IMR-90 (cell line): ENCODE data around the gene XPNPEP2. TPM values are rescaled to one million over a fixed set of nuclear protein-coding genes. Genes with fewer than 3 reads are reported as not detected.

ENCODE experiments used
- ATAC-seq: fragments of 200-7000 bp; cut with Tn5 transposase; 2 replicates; pipeline ENCODE4 v1.9.1; 2020; ENCODE audit warnings: low read depth, mild to moderate bottlenecking, moderate library complexity
- BruUV-seq: library from RNA; stranded (reverse); fragments of 400-500 nt; replicated peaks from 2 replicates; lab custom pipeline; 2021; lab: Mats Ljungman, UMichigan
- CTCF ChIA-PET: fragments of 300-600 bp; formaldehyde crosslinking; extraction: SDS; loops from one replicate; lab custom pipeline; 2021; ENCODE audit warnings: antibody characterized with exemption; lab: Yijun Ruan, JAX
- POLR2A ChIA-PET: fragments of 300-600 bp; sonication (Branson Sonifier 250); formaldehyde crosslinking; loops from one replicate; lab custom pipeline; 2022; ENCODE audit warnings: antibody characterized with exemption; ENCODE audit not compliant: unreplicated experiment; lab: Charles Lee
- DNase-seq: peaks from one replicate; pipeline ENCODE4 v3.0.0; 2013
- H2AFZ ChIP-seq: replicated peaks from 2 replicates; pipeline ENCODE3; 2013; ENCODE audit warnings: low read length, mild to moderate bottlenecking; ENCODE audit not compliant: poor library complexity
- H2AK5ac ChIP-seq: 2 replicates; pipeline ENCODE4 v1.6.1; 2013; ENCODE audit warnings: low read depth, low read length, inconsistent platforms
- H2AK9ac ChIP-seq: replicated peaks from 2 replicates; pipeline ENCODE3; 2013; ENCODE audit warnings: mild to moderate bottlenecking, low read depth, low read length, moderate library complexity; ENCODE audit not compliant: poor library complexity
- H2BK120ac ChIP-seq: 2 replicates; pipeline ENCODE4 v1.6.1; 2013; ENCODE audit warnings: low read depth, low read length, inconsistent platforms
- H2BK15ac ChIP-seq: 3 replicates; pipeline ENCODE4 v1.6.1; 2013; ENCODE audit warnings: low read depth, low read length, inconsistent platforms
- H2BK20ac ChIP-seq: 2 replicates; pipeline ENCODE4 v1.6.1; 2013; ENCODE audit warnings: low read depth, mild to moderate bottlenecking, inconsistent platforms, low read length, moderate library complexity
- H2BK5ac ChIP-seq: 2 replicates; pipeline ENCODE4 v1.6.1; 2013; ENCODE audit warnings: mild to moderate bottlenecking, low read depth, low read length, inconsistent platforms; ENCODE audit not compliant: poor library complexity, severe bottlenecking
- H3K14ac ChIP-seq: replicated peaks from 2 replicates; pipeline ENCODE4 v1.6.1; 2013; ENCODE audit warnings: low read depth, low read length, inconsistent platforms
- H3K18ac ChIP-seq: 2 replicates; pipeline ENCODE4 v1.6.1; 2013; ENCODE audit warnings: low read depth, low read length, control low read depth
- H3K23ac ChIP-seq: 2 replicates; pipeline ENCODE4 v1.6.1; 2013; ENCODE audit warnings: low read depth, low read length, inconsistent platforms
- H3K27ac ChIP-seq: 2 replicates; pipeline ENCODE4 v1.5.1; 2013; ENCODE audit warnings: mild to moderate bottlenecking, control low read depth, low read length; ENCODE audit not compliant: insufficient read depth
- H3K27me3 ChIP-seq: 2 replicates; pipeline ENCODE4 v1.6.1; 2013; ENCODE audit warnings: low read length; ENCODE audit not compliant: control insufficient read depth, insufficient read depth
- H3K36me3 ChIP-seq: 2 replicates; pipeline ENCODE4 v1.6.1; 2013; ENCODE audit warnings: low read length, mixed read lengths; ENCODE audit not compliant: control insufficient read depth, insufficient read depth
- H3K4ac ChIP-seq: 2 replicates; pipeline ENCODE4 v1.6.1; 2013; ENCODE audit warnings: low read depth, low read length, inconsistent platforms
- H3K4me1 ChIP-seq: 2 replicates; pipeline ENCODE4 v1.6.1; 2013; ENCODE audit warnings: low read length, mixed read lengths; ENCODE audit not compliant: control insufficient read depth, insufficient read depth
- H3K4me2 ChIP-seq: 2 replicates; pipeline ENCODE4 v1.6.1; 2013; ENCODE audit warnings: low read depth, mild to moderate bottlenecking, control low read depth, low read length, moderate library complexity
- H3K4me3 ChIP-seq: 2 replicates; pipeline ENCODE4 v1.5.1; 2013; ENCODE audit warnings: low read depth, mild to moderate bottlenecking, control low read depth, low read length, moderate library complexity; ENCODE audit not compliant: insufficient read depth
- H3K56ac ChIP-seq: 2 replicates; pipeline ENCODE4 v1.6.1; 2013; ENCODE audit warnings: low read length, inconsistent platforms; ENCODE audit not compliant: insufficient read depth; ENCODE audit errors: extremely low read depth
- H3K79me1 ChIP-seq, 2 experiments: 2 replicates each; pipeline ENCODE4 v1.6.1; 2013; ENCODE audit warnings: low read length in 2 of 2, inconsistent platforms in 1 of 2, low read depth in 1 of 2
- H3K9ac ChIP-seq: 2 replicates; pipeline ENCODE4 v1.6.1; 2013; ENCODE audit warnings: low read depth, low read length, control low read depth
- H3K9me1 ChIP-seq: 2 replicates; pipeline ENCODE4 v1.6.1; 2013; ENCODE audit warnings: low read length, inconsistent platforms; ENCODE audit not compliant: insufficient read depth
- H3K9me3 ChIP-seq: 2 replicates; pipeline ENCODE4 v1.6.1; 2013; ENCODE audit warnings: low read length; ENCODE audit not compliant: control insufficient read depth, insufficient read depth
- H4K20me1 ChIP-seq: 2 replicates; pipeline ENCODE4 v1.6.1; 2013; ENCODE audit warnings: low read length, inconsistent platforms; ENCODE audit not compliant: insufficient read depth
- H4K5ac ChIP-seq: 2 replicates; pipeline ENCODE4 v1.6.1; 2013; ENCODE audit warnings: mild to moderate bottlenecking, low read depth, low read length, control low read depth
- H4K8ac ChIP-seq, 2 experiments: 2 replicates each; pipeline ENCODE4 v1.6.1; 2013; ENCODE audit warnings: low read depth in 2 of 2, low read length in 2 of 2, control low read depth in 1 of 2, inconsistent platforms in 1 of 2
- H4K91ac ChIP-seq: 2 replicates; pipeline ENCODE4 v1.6.1; 2013; ENCODE audit warnings: low read depth, low read length, inconsistent platforms; ENCODE audit not compliant: insufficient read depth
- BHLHE40 ChIP-seq: fragments of 150-350 bp; IDR thresholded peaks from 2 replicates; pipeline ENCODE4 v1.6.1; 2016; ENCODE audit warnings: mild to moderate bottlenecking, low read depth, low read length
- CEBPB ChIP-seq: IDR thresholded peaks from 2 replicates; pipeline ENCODE4 v1.6.1; 2012; ENCODE audit warnings: low read depth, low read length, improper control_type of control experiment
- CHD1 ChIP-seq: IDR thresholded peaks from 2 replicates; pipeline ENCODE4 v1.6.1; 2012; ENCODE audit warnings: low read depth, low read length, improper control_type of control experiment
- CTCF ChIP-seq: conservative IDR thresholded peaks from 2 replicates; pipeline ENCODE4 v1.5.1; 2012; ENCODE audit warnings: mild to moderate bottlenecking, low read depth, low read length, improper control_type of control experiment
- ELK1 ChIP-seq: fragments of 150-350 bp; IDR thresholded peaks from 2 replicates; pipeline ENCODE4 v1.6.1; 2016; ENCODE audit warnings: low read depth, mild to moderate bottlenecking, low read length, moderate library complexity, borderline replicate concordance
- FOS ChIP-seq: fragments of 150-350 bp; IDR thresholded peaks from 2 replicates; pipeline ENCODE4 v1.6.1; 2016; ENCODE audit warnings: low read depth, low read length
- MAFK ChIP-seq: IDR thresholded peaks from 2 replicates; pipeline ENCODE4 v1.6.1; 2012; ENCODE audit warnings: low read depth, low read length, improper control_type of control experiment
- MAZ ChIP-seq: IDR thresholded peaks from 2 replicates; pipeline ENCODE4 v1.6.1; 2012; ENCODE audit warnings: low read depth, mild to moderate bottlenecking, low read length, improper control_type of control experiment, moderate library complexity, borderline replicate concordance
- NFE2L2 ChIP-seq: fragments of 150-350 bp; IDR thresholded peaks from 2 replicates; pipeline ENCODE4 v1.6.1; 2016; ENCODE audit warnings: low read depth, mild to moderate bottlenecking, low read length
- POLR2A ChIP-seq: IDR thresholded peaks from 2 replicates; pipeline ENCODE4 v1.6.1; 2012; ENCODE audit warnings: mild to moderate bottlenecking, low read depth, low read length
- RAD21 ChIP-seq: IDR thresholded peaks from 2 replicates; pipeline ENCODE4 v1.6.1; 2012; ENCODE audit warnings: low read length, improper control_type of control experiment
- RFX5 ChIP-seq: IDR thresholded peaks from 2 replicates; pipeline ENCODE4 v1.8.0; 2012; ENCODE audit warnings: low read depth, mild to moderate bottlenecking, low read length, moderate library complexity
- SMC3 ChIP-seq: fragments of 150-350 bp; IDR thresholded peaks from 2 replicates; pipeline ENCODE4 v1.6.1; 2016; ENCODE audit warnings: low read depth, mild to moderate bottlenecking, antibody characterized with exemption, low read length, moderate library complexity
- USF2 ChIP-seq: fragments of 150-350 bp; IDR thresholded peaks from 2 replicates; pipeline ENCODE4 v1.6.1; 2017; ENCODE audit warnings: mild to moderate bottlenecking, antibody characterized with exemption, low read length, low read depth
- WGBS, 2 experiments: methylation state at CpG; one replicate each; pipeline versions ENCODE4 v1.1.5 to v1.1.7; 2013; ENCODE audit warnings: missing lambda C conversion rate in 2 of 2; ENCODE audit not compliant: insufficient read length in 1 of 2; ENCODE audit errors: extremely low coverage in 2 of 2; 5-methylcytosine and 5-hydroxymethylcytosine counted together
- dilution Hi-C: fragments of 300-500 bp; cut with HindIII; formaldehyde crosslinking; loops from one replicate; pipeline ENCODE4 v1.14.3; 2018; ENCODE audit warnings: low sequenced_read_pairs; ENCODE audit not compliant: unreplicated experiment
- in situ Hi-C: fragments of 300-500 bp; cut with MboI; formaldehyde crosslinking; loops from 3 replicates; pipeline ENCODE4 v1.14.3; 2019; ENCODE audit warnings: low sequenced_read_pairs, inconsistent platforms, mixed read lengths
- intact Hi-C: fragments of 100-400 bp; cut with micrococcal nuclease; formaldehyde crosslinking; loops from 2 replicates; pipeline ENCODE4 v1.10.0; 2022
- polyA plus RNA-seq, 3 experiments: library from polyadenylated mRNA; depleted of rRNA; stranded (reverse); fragments of >200 nt; gene quantifications; 2 replicates each; pipeline ENCODE4 v1.2.3, GENCODE V29; 2012; ENCODE audit warnings: low replicate concordance in 1 of 3
- total RNA-seq: library from RNA; depleted of rRNA; stranded (reverse); fragments of >200 nt; gene quantifications from 2 replicates; pipeline ENCODE4 v1.2.3, GENCODE V29; 2012

The XPNPEP2 gene
- total and polyA plus RNA-seq, 2 of the 4 experiments (the other 2 are of a cell fraction): under 0.01 to 0.07 TPM

GRCh38 chrX:129700536-129700935 lies 38.2 kb upstream of the XPNPEP2 start:
- no peak overlapping the region for H4K8ac ChIP-seq
- intact Hi-C loops: no loop called here
- no peak overlapping the region for H3K27ac ChIP-seq
- no TSS peak for BruUV-seq
- H3K4ac ChIP-seq: no peak overlapping the region
- no peak overlapping the region for H2AK9ac ChIP-seq
- H3K23ac ChIP-seq: no peak overlapping the region
- ATAC-seq: no peak
- peaks cover 4% of the 10 kb centered on the region; the same call in 1 of the 2 replicates for H3K9me1 ChIP-seq
- DNase-seq: no peak
- no peak overlapping the region for H3K4me3 ChIP-seq
- H2AFZ ChIP-seq: no peak overlapping the region
- no peak overlapping the region for H2AK5ac ChIP-seq
- H3K56ac ChIP-seq: no peak overlapping the region
- no CpG with 5 or more reads among the region's 4 CpGs for WGBS, 2 experiments
- no peaks in the 10 kb centered on the region for H3K4me1 ChIP-seq
- ChIA-PET POLR2A (no interaction called here), CTCF (no interaction called here)
- no peaks in the 10 kb centered on the region for H3K79me1 ChIP-seq
- H2BK15ac ChIP-seq: no peak overlapping the region
- dilution Hi-C loops: no loop called here
- H2BK20ac ChIP-seq: no peak overlapping the region
- TF ChIP-seq RAD21 (no peak), MAZ (no peak), FOS (no peak), USF2 (no peak), CEBPB (no peak), NFE2L2 (no peak), RFX5 (no peak), MAFK (no peak), CHD1 (no peak), CTCF (no peak), ELK1 (no peak), POLR2A (no peak), SMC3 (no peak), BHLHE40 (no peak)
- no peaks in the 10 kb centered on the region for H3K36me3 ChIP-seq
- no peak overlapping the region for H3K14ac ChIP-seq
- H3K4me2 ChIP-seq: no peak overlapping the region
- no peak overlapping the region for H4K91ac ChIP-seq
- H3K27me3 ChIP-seq: peaks cover 34% of the 10 kb centered on the region; the same call in 1 of the 2 replicates
- H4K20me1 ChIP-seq: no peaks in the 10 kb centered on the region
- H2BK120ac ChIP-seq: no peak overlapping the region
- no peak overlapping the region for H4K5ac ChIP-seq
- H3K9ac ChIP-seq: no peak overlapping the region
- H2BK5ac ChIP-seq: no peak overlapping the region
- no peaks in the 10 kb centered on the region; the same call in 1 of the 2 replicates for H3K9me3 ChIP-seq
- H3K18ac ChIP-seq: no peak overlapping the region
- in situ Hi-C loops: no loop called here
